HCT116 (cell line): ENCODE measurements around the gene FLT4. TPM values are rescaled to one million over a fixed set of nuclear protein-coding genes. Genes with fewer than 3 reads are reported as not detected.

Source experiments
- ATAC-seq: fragments of 200-7000 bp; cut with Tn5 transposase; 2 replicates; pipeline ENCODE4 v1.9.1; 2020; ENCODE audit warnings: mild to moderate bottlenecking, moderate library complexity
- BruUV-seq: library from RNA; stranded (reverse); fragments of 400-500 nt; replicated peaks from 2 replicates; lab custom pipeline; 2021; lab: Mats Ljungman, UMichigan
- CTCF ChIA-PET: fragments of 300-600 bp; sonication (Branson Sonifier 250); formaldehyde crosslinking; loops from one replicate; lab custom pipeline; 2021; ENCODE audit warnings: antibody characterized with exemption; lab: Charles Lee
- POLR2A ChIA-PET: fragments of 300-600, 350-600 bp; sonication (Branson Sonifier 250); formaldehyde crosslinking; loops from one replicate; lab custom pipeline; 2021; ENCODE audit warnings: antibody characterized with exemption; lab: Charles Lee
- RAD21 ChIA-PET, 2 experiments: fragments of 300-600 bp; sonication (Branson Sonifier 250); formaldehyde crosslinking; loops; one replicate each; lab custom pipeline; 2023; ENCODE audit warnings: low total read pairs in 2 of 2; ENCODE audit not compliant: uncharacterized antibody in 2 of 2, unreplicated experiment in 2 of 2, low non-redundant PET in 1 of 2; lab: Charles Lee
- DNase-seq: peaks from one replicate; pipeline ENCODE4 v3.0.0-alpha.2; 2010; ENCODE audit warnings: low read depth, low spot score
- H2AFZ ChIP-seq: fragments of 200-600 bp; shearing (Covaris generic), sonication (generic); 2 replicates; pipeline ENCODE4 v1.6.1; 2017; ENCODE audit warnings: low read depth, mixed run types, mixed read lengths, antibody characterized with exemption, low read length; ENCODE audit not compliant: poor library complexity, severe bottlenecking
- H3K27ac ChIP-seq: 2 replicates; pipeline ENCODE4 v1.5.1; 2012; ENCODE audit warnings: low read depth, low read length
- H3K27me3 ChIP-seq: fragments of 200-600 bp; sonication (generic); 2 replicates; pipeline ENCODE4 v1.6.1; 2016; ENCODE audit warnings: mixed run types, low read length, mixed read lengths; ENCODE audit not compliant: insufficient read depth
- H3K36me3 ChIP-seq, 2 experiments: fragments of 200-500 bp in 1 of 2; fragments of 200-600 bp in 1 of 2; sonication (Bioruptor generic) in 1 of 2; sonication (generic) in 1 of 2; 2 replicates each; pipeline versions ENCODE4 v1.5.1 to v1.6.1; 2014 to 2016; ENCODE audit warnings: low read length in 2 of 2, inconsistent platforms in 1 of 2, mixed read lengths in 1 of 2, mixed run types in 1 of 2; ENCODE audit not compliant: insufficient read depth in 2 of 2, control insufficient read depth in 1 of 2
- H3K4me1 ChIP-seq, 2 experiments: fragments of 200-600 bp in 1 of 2; sonication (generic) in 1 of 2; 2 replicates each; pipeline versions ENCODE4 v1.5.1 to v1.6.1; 2012 to 2017; ENCODE audit warnings: low read length in 2 of 2, inconsistent platforms in 1 of 2, mild to moderate bottlenecking in 1 of 2, mixed read lengths in 1 of 2, mixed run types in 1 of 2, moderate library complexity in 1 of 2; ENCODE audit not compliant: insufficient read depth in 2 of 2, control insufficient read depth in 1 of 2
- H3K4me2 ChIP-seq: fragments of 200-600 bp; sonication (generic); 2 replicates; pipeline ENCODE4 v1.6.1; 2017; ENCODE audit warnings: mixed run types, low read length, mixed read lengths
- H3K4me3 ChIP-seq, 2 experiments: fragments of 200-600 bp in 1 of 2; sonication (generic) in 1 of 2; replicated peaks in 1 of 2; 2 replicates each; pipeline ENCODE4 v1.5.1; 2011 to 2016; ENCODE audit warnings: low read length in 2 of 2, control low read depth in 1 of 2, low read depth in 1 of 2, mild to moderate bottlenecking in 1 of 2, mixed read lengths in 1 of 2, mixed run types in 1 of 2
- H3K79me2 ChIP-seq: fragments of 200-600 bp; sonication (generic); 2 replicates; pipeline ENCODE4 v1.6.1; 2017; ENCODE audit warnings: mild to moderate bottlenecking, mixed run types, low read length, moderate library complexity, mixed read lengths; ENCODE audit not compliant: insufficient read depth
- H3K9ac ChIP-seq: fragments of 200-600 bp; sonication (generic); 2 replicates; pipeline ENCODE4 v1.6.1; 2016; ENCODE audit warnings: low read length, mixed read lengths
- H3K9me2 ChIP-seq: fragments of 200-600 bp; sonication (generic), shearing (Covaris generic); 2 replicates; pipeline ENCODE4 v1.6.1; 2017; ENCODE audit warnings: mixed run types, mild to moderate bottlenecking, moderate library complexity; ENCODE audit not compliant: insufficient read depth
- H3K9me3 ChIP-seq, 2 experiments: fragments of 200-500 bp in 1 of 2; fragments of 200-600 bp in 1 of 2; sonication (Bioruptor generic) in 1 of 2; sonication (generic) in 1 of 2; 2 replicates each; pipeline ENCODE4 v1.6.1; 2014 to 2017; ENCODE audit warnings: low read length in 2 of 2, mixed read lengths in 2 of 2, inconsistent platforms in 1 of 2, low read depth in 1 of 2, mild to moderate bottlenecking in 1 of 2, mixed run types in 1 of 2, moderate library complexity in 1 of 2; ENCODE audit not compliant: control insufficient read depth in 1 of 2, insufficient read depth in 1 of 2
- H4K20me1 ChIP-seq: fragments of 200-600 bp; sonication (generic), shearing (Covaris generic); 2 replicates; pipeline ENCODE4 v1.6.1; 2017; ENCODE audit warnings: mixed run types, mild to moderate bottlenecking, moderate library complexity; ENCODE audit not compliant: insufficient read depth
- CBX3 ChIP-seq: IDR thresholded peaks from 2 replicates; pipeline ENCODE4 v1.6.1; 2012; ENCODE audit warnings: low read depth
- ELF1 ChIP-seq: IDR thresholded peaks from 2 replicates; pipeline ENCODE4 v1.6.1; 2012; ENCODE audit warnings: low read depth, borderline replicate concordance
- EZH2 ChIP-seq: fragments of 200-600 bp; sonication (generic); IDR thresholded peaks from 2 replicates; pipeline ENCODE4 v1.6.1; 2017; ENCODE audit warnings: antibody characterized with exemption, mixed run types
- EZH2phosphoT487 ChIP-seq: fragments of 200-600 bp; IDR thresholded peaks from 2 replicates; pipeline ENCODE4 v1.6.1; 2018; ENCODE audit warnings: antibody characterized with exemption, borderline replicate concordance
- FOSL1 ChIP-seq: IDR thresholded peaks from 2 replicates; pipeline ENCODE4 v1.6.1; 2012; ENCODE audit warnings: low read depth
- POLR2A ChIP-seq: IDR thresholded peaks from 2 replicates; pipeline ENCODE4 v1.7.0; 2011; ENCODE audit warnings: borderline replicate concordance; ENCODE audit not compliant: insufficient read depth, insufficient read length; ENCODE audit errors: extremely low read depth
- RAD21 ChIP-seq: IDR thresholded peaks from 2 replicates; pipeline ENCODE4 v1.6.1; 2012; ENCODE audit warnings: low read depth, mild to moderate bottlenecking
- SP1 ChIP-seq: IDR thresholded peaks from 2 replicates; pipeline ENCODE4 v1.6.1; 2012; ENCODE audit warnings: low read depth
- SRF ChIP-seq: IDR thresholded peaks from 2 replicates; pipeline ENCODE4 v1.6.1; 2012; ENCODE audit warnings: low read depth
- TCF7L2 ChIP-seq: IDR thresholded peaks from 2 replicates; pipeline ENCODE4 v1.7.0; 2011; ENCODE audit warnings: borderline replicate concordance, inconsistent platforms; ENCODE audit not compliant: insufficient read depth, insufficient read length; ENCODE audit errors: extremely low read depth
- YY1 ChIP-seq: IDR thresholded peaks from 2 replicates; pipeline ENCODE4 v1.6.1; 2011; ENCODE audit warnings: low read length, low read depth, moderate library complexity, mild to moderate bottlenecking; ENCODE audit not compliant: insufficient replicate concordance; ENCODE audit errors: extremely low read depth
- ZNF274 ChIP-seq: fragments of 200-500 bp; sonication (Bioruptor generic); IDR thresholded peaks from 2 replicates; pipeline ENCODE4 v1.6.1; 2014; ENCODE audit warnings: mild to moderate bottlenecking, low read depth, low read length, inconsistent platforms
- intact Hi-C: fragments of 100-400 bp; cut with micrococcal nuclease; formaldehyde crosslinking; loops from 2 replicates; pipeline ENCODE4 v1.10.0; 2022
- total RNA-seq: library from RNA; stranded (reverse); gene quantifications from one replicate; pipeline ENCODE4 v1.2.1, GENCODE V29; 2021; ENCODE audit not compliant: unreplicated experiment
- TF ChIP-seq, protein P1 (sequence below), 3 experiments: fragments of 200-600 bp in 1 of 3; sonication (generic) in 1 of 3; IDR thresholded peaks in 2 of 3; conservative IDR thresholded peaks in 1 of 3; 2 replicates each; pipeline ENCODE4 v1.5.1; 2012 to 2017; ENCODE audit warnings: low read depth in 2 of 3, low read length in 2 of 3, antibody characterized with exemption in 1 of 3, borderline replicate concordance in 1 of 3, control low read depth in 1 of 3, mild to moderate bottlenecking in 1 of 3, mixed read lengths in 1 of 3, mixed run types in 1 of 3, moderate library complexity in 1 of 3; ENCODE audit not compliant: insufficient read depth in 1 of 3
- TF ChIP-seq, protein P2 (sequence below): IDR thresholded peaks from 2 replicates; pipeline ENCODE4 v1.6.1; 2012; ENCODE audit warnings: low read depth
- TF ChIP-seq, protein P3 (sequence below): IDR thresholded peaks from 2 replicates; pipeline ENCODE4 v1.6.1; 2012

The FLT4 gene
- total RNA-seq, 1 experiment from 2014 or later, result 0.17 TPM

DNA sequence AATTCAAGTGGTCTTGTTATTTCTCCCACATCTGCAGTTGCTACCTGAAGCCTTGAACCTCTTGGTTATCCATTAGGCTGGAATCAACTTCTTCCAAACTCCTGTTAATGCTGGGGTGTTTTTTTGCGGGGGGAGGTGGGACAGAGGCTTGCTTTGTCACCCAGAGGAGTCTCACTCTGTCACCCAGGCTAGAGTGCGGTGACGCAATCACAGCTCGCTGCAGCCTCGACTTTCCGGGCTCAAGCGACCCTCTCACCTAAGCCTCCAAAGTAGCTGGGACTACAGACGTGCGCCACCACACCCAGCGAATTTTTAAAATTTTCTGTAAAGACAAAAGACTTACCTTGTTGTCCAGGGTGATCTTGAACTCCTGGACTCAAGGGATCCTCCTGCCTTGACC, 62.5 kb downstream of the FLT4 start:
- no peaks in the 10 kb centered on the region for H3K4me1 ChIP-seq
- no peak for ATAC-seq
- no peaks in the 10 kb centered on the region for H4K20me1 ChIP-seq
- H3K79me2 ChIP-seq, result no peaks in the 10 kb centered on the region
- no peaks in the 10 kb centered on the region for H3K36me3 ChIP-seq
- TF ChIP-seq EZH2, result no peak
- no peak for TF ChIP-seq SRF
- no peak for TF ChIP-seq POLR2A
- TF ChIP-seq, protein P1, sequence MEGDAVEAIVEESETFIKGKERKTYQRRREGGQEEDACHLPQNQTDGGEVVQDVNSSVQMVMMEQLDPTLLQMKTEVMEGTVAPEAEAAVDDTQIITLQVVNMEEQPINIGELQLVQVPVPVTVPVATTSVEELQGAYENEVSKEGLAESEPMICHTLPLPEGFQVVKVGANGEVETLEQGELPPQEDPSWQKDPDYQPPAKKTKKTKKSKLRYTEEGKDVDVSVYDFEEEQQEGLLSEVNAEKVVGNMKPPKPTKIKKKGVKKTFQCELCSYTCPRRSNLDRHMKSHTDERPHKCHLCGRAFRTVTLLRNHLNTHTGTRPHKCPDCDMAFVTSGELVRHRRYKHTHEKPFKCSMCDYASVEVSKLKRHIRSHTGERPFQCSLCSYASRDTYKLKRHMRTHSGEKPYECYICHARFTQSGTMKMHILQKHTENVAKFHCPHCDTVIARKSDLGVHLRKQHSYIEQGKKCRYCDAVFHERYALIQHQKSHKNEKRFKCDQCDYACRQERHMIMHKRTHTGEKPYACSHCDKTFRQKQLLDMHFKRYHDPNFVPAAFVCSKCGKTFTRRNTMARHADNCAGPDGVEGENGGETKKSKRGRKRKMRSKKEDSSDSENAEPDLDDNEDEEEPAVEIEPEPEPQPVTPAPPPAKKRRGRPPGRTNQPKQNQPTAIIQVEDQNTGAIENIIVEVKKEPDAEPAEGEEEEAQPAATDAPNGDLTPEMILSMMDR (IDR thresholded peaks at IDR 0.05 in 2 of 3, conservative IDR thresholded peaks at IDR 0.05 in 1 of 3; ENCODE audit: borderline replicate concordance in 1 of 3, insufficient read depth in 1 of 3, low read depth in 2 of 3, low read length in 2 of 3), result no peak
- TF ChIP-seq ELF1, result no peak
- TF ChIP-seq TCF7L2, result no peak
- TF ChIP-seq CBX3, result no peak
- H3K9me2 ChIP-seq, result no peaks in the 10 kb centered on the region
- ChIA-PET RAD21 (no interaction called here), CTCF (no interaction called here), POLR2A (no interaction called here)
- no peaks in the 10 kb centered on the region for H3K27me3 ChIP-seq
- no peaks in the 10 kb centered on the region for H3K9me3 ChIP-seq
- H3K27ac ChIP-seq, result no peak overlapping the region
- no peak overlapping the region for H3K9ac ChIP-seq
- no peak overlapping the region for H2AFZ ChIP-seq
- H3K4me3 ChIP-seq, result no peak overlapping the region
- DNase-seq, result no peak
- intact Hi-C loops, result no loop called here
- no peak overlapping the region for H3K4me2 ChIP-seq
- no TSS peak for BruUV-seq

DNA sequence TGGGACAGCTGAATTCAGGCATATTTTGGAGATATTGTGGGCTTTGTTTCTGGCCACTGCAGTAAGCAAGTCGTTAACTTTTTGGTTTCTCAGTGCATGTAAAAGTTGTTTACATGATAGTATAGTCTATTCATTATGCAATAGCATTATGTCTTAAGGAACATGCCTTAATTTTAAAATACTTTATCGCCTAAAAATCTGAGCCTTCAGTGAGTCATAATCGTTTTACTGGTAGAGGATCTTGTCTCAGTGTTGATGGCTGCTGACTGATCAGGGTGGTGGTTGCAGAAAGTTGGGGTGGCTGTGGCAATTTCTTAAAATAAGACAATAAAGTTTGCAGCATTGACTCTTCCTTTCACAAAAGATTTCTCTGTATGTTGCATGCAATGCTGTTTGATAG, 63.2 kb downstream of the FLT4 start:
- Histone ChIP-seq H3K4me2 (no peak overlapping the region), H3K27me3 (no peaks in the 10 kb centered on the region), H2AFZ (no peak overlapping the region), H3K79me2 (no peaks in the 10 kb centered on the region), H3K9me2 (no peaks in the 10 kb centered on the region), H3K9me3 (no peaks in the 10 kb centered on the region), H3K36me3 (no peaks in the 10 kb centered on the region), H4K20me1 (no peaks in the 10 kb centered on the region), H3K4me1 (no peaks in the 10 kb centered on the region), H3K9ac (no peak overlapping the region), H3K4me3 (no peak overlapping the region), H3K27ac (no peak overlapping the region)
- POLR2A ChIA-PET, result no interaction called here
- RAD21 ChIA-PET, result no interaction called here
- ATAC-seq, result no peak
- intact Hi-C loops, result no loop called here
- no peak for DNase-seq
- BruUV-seq, result no TSS peak
- CTCF ChIA-PET, result interaction anchor here (1.2 kb wide), 1 partner anchor 132 kb away, joined by 3 read pairs; no protein-coding TSS in a partner anchor
- TF ChIP-seq RAD21 (no peak), EZH2phosphoT487 (no peak), POLR2A (no peak), ZNF274 (no peak), SRF (no peak), FOSL1 (no peak), YY1 (no peak), TCF7L2 (no peak), EZH2 (no peak), SP1 (no peak), CBX3 (no peak)
- TF ChIP-seq, protein P2, sequence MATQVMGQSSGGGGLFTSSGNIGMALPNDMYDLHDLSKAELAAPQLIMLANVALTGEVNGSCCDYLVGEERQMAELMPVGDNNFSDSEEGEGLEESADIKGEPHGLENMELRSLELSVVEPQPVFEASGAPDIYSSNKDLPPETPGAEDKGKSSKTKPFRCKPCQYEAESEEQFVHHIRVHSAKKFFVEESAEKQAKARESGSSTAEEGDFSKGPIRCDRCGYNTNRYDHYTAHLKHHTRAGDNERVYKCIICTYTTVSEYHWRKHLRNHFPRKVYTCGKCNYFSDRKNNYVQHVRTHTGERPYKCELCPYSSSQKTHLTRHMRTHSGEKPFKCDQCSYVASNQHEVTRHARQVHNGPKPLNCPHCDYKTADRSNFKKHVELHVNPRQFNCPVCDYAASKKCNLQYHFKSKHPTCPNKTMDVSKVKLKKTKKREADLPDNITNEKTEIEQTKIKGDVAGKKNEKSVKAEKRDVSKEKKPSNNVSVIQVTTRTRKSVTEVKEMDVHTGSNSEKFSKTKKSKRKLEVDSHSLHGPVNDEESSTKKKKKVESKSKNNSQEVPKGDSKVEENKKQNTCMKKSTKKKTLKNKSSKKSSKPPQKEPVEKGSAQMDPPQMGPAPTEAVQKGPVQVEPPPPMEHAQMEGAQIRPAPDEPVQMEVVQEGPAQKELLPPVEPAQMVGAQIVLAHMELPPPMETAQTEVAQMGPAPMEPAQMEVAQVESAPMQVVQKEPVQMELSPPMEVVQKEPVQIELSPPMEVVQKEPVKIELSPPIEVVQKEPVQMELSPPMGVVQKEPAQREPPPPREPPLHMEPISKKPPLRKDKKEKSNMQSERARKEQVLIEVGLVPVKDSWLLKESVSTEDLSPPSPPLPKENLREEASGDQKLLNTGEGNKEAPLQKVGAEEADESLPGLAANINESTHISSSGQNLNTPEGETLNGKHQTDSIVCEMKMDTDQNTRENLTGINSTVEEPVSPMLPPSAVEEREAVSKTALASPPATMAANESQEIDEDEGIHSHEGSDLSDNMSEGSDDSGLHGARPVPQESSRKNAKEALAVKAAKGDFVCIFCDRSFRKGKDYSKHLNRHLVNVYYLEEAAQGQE, result no peak
- TF ChIP-seq, protein P3, sequence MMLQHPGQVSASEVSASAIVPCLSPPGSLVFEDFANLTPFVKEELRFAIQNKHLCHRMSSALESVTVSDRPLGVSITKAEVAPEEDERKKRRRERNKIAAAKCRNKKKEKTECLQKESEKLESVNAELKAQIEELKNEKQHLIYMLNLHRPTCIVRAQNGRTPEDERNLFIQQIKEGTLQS, result no peak
